Hepatocyte (in vitro differentiated cells): ENCODE measurements around the gene MEX3A.

Experiments
- EZH2 ChIP-seq: fragments of 200-600 bp; sonication (generic); IDR thresholded peaks from 2 replicates; pipeline ENCODE4 v1.6.1; 2016; ENCODE audit warnings: antibody characterized with exemption, mild to moderate bottlenecking, borderline replicate concordance
- EZH2phosphoT487 ChIP-seq: fragments of 200-600 bp; sonication (generic); IDR thresholded peaks from one replicate; pipeline ENCODE4 v1.6.1; 2018; ENCODE audit warnings: antibody characterized with exemption, mild to moderate bottlenecking, low read depth, moderate library complexity; ENCODE audit not compliant: unreplicated experiment, severe bottlenecking
- TF ChIP-seq, protein P1 (sequence below): fragments of 200-600 bp; sonication (generic); IDR thresholded peaks from 2 replicates; pipeline ENCODE4 v1.5.1; 2016; ENCODE audit warnings: antibody characterized with exemption, mild to moderate bottlenecking; ENCODE audit not compliant: poor library complexity

DNA sequence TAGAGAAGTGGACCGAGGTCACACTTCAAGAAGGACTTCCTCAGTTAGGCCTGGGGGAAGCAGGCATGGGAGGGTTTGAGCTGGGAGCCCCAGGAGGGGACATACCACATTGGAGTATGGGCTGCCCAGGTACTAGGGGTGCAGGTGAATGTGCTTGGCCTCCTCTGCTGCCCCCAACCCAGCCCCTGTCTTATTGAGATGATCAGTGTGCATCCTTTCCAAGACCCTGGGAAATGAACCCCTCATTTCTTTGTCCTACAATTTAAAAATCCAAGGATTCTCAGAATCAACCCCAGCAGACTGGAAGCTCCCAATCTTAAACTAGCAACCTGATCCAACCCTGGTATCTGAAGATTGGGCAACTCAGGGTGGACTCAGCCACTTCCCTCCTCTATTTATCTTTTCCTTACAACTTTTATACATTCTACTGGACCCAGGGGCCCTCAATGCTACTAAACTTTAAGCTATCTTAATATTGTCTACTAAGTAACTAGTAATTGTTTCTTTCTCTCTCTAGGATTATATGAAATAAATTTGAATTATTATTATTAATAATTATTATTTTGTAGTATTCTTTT, 9.1 kb downstream of the MEX3A start:
- TF ChIP-seq, protein P1, sequence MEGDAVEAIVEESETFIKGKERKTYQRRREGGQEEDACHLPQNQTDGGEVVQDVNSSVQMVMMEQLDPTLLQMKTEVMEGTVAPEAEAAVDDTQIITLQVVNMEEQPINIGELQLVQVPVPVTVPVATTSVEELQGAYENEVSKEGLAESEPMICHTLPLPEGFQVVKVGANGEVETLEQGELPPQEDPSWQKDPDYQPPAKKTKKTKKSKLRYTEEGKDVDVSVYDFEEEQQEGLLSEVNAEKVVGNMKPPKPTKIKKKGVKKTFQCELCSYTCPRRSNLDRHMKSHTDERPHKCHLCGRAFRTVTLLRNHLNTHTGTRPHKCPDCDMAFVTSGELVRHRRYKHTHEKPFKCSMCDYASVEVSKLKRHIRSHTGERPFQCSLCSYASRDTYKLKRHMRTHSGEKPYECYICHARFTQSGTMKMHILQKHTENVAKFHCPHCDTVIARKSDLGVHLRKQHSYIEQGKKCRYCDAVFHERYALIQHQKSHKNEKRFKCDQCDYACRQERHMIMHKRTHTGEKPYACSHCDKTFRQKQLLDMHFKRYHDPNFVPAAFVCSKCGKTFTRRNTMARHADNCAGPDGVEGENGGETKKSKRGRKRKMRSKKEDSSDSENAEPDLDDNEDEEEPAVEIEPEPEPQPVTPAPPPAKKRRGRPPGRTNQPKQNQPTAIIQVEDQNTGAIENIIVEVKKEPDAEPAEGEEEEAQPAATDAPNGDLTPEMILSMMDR: no peak
- TF ChIP-seq EZH2: no peak
- TF ChIP-seq EZH2phosphoT487: no peak
